ENCODE results near the gene BACH2. TPM values are rescaled to one million over a fixed set of nuclear protein-coding genes. Genes with fewer than 3 reads are reported as not detected.

Gene BACH2
- total and polyA plus RNA-seq, 2 of the 4 experiments (the other 2 are of a cell fraction), result 1.3 to 1.4 TPM

- H3K79me1 ChIP-seq (ENCODE audit: low read depth in 1 of 2, low read length in 2 of 2), result no peaks in the 10 kb centered on the region
- no peak overlapping the region for H2BK20ac ChIP-seq (ENCODE audit: low read depth, low read length)
- no peak overlapping the region for H4K91ac ChIP-seq (ENCODE audit: insufficient read depth, low read depth, low read length)
- H3K4ac ChIP-seq (ENCODE audit: low read depth, low read length), result no peak overlapping the region
- no peak overlapping the region for H3K9ac ChIP-seq (ENCODE audit: low read depth, low read length)
- H3K23ac ChIP-seq (ENCODE audit: low read depth, low read length), result no peak overlapping the region
- H3K18ac ChIP-seq (ENCODE audit: low read depth, low read length), result no peak overlapping the region
- H2AK5ac ChIP-seq (ENCODE audit: low read depth, low read length), result no peak overlapping the region
- in situ Hi-C loops (cut with MboI; ENCODE audit: low sequenced_read_pairs), result no loop called here
- no peak overlapping the region for H2AFZ ChIP-seq (replicated peaks; ENCODE audit: low read length, poor library complexity)
- H3K9me1 ChIP-seq (ENCODE audit: insufficient read depth, low read length), result no peaks in the 10 kb centered on the region
- no peaks in the 10 kb centered on the region for H3K4me1 ChIP-seq (ENCODE audit: control insufficient read depth, insufficient read depth, low read length)
- WGBS, 2 experiments (ENCODE audit: extremely low coverage in 2 of 2, insufficient read length in 1 of 2), result no CpG with 5 or more reads among the region's 1 CpG
- H3K4me2 ChIP-seq (ENCODE audit: low read depth, low read length), result no peak overlapping the region
- TF ChIP-seq POLR2A (IDR thresholded peaks at IDR 0.05; ENCODE audit: low read depth, low read length) (no peak), CEBPB (IDR thresholded peaks at IDR 0.05; ENCODE audit: low read depth, low read length) (no peak)
- intact Hi-C loops (cut with micrococcal nuclease), result no loop called here
- no TSS peak for BruUV-seq (replicated peaks)
- no peaks in the 10 kb centered on the region for H4K20me1 ChIP-seq (ENCODE audit: insufficient read depth, low read length)
- peaks cover 47% of the 10 kb centered on the region for H3K27me3 ChIP-seq (ENCODE audit: control insufficient read depth, insufficient read depth, low read length)
- H4K8ac ChIP-seq (ENCODE audit: low read depth in 2 of 2, low read length in 2 of 2), result no peak overlapping the region
- no peak overlapping the region for H3K14ac ChIP-seq (replicated peaks; ENCODE audit: low read depth, low read length)
- H2BK15ac ChIP-seq (ENCODE audit: low read depth, low read length), result no peak overlapping the region
- H3K56ac ChIP-seq (ENCODE audit: extremely low read depth, insufficient read depth, low read length), result no peak overlapping the region
- no peak overlapping the region for H3K4me3 ChIP-seq (ENCODE audit: insufficient read depth, low read depth, low read length)
- no peak overlapping the region for H3K27ac ChIP-seq (ENCODE audit: insufficient read depth, low read length)
- no peak overlapping the region for H2BK5ac ChIP-seq (ENCODE audit: low read depth, low read length, poor library complexity, severe bottlenecking)
- DNase-seq (no peak), ATAC-seq (ENCODE audit: low read depth) (no peak)
- H3K9me3 ChIP-seq (ENCODE audit: control insufficient read depth, insufficient read depth, low read length), result peaks cover 2% of the 10 kb centered on the region; the same call in 1 of the 2 replicates
- no peak overlapping the region for H2AK9ac ChIP-seq (replicated peaks; ENCODE audit: low read depth, low read length, poor library complexity)
- ChIA-PET POLR2A (ENCODE audit: unreplicated experiment) (no interaction called here), CTCF (no interaction called here)
- no peaks in the 10 kb centered on the region for H3K36me3 ChIP-seq (ENCODE audit: control insufficient read depth, insufficient read depth, low read length)
- dilution Hi-C loops (cut with HindIII; ENCODE audit: low sequenced_read_pairs, unreplicated experiment), result no loop called here
- H2BK120ac ChIP-seq (ENCODE audit: low read depth, low read length), result no peak overlapping the region
- no peak overlapping the region for H4K5ac ChIP-seq (ENCODE audit: low read depth, low read length)
These were observed 9.3 kb upstream of the BACH2 start for GRCh38 chr6:90305800-90306448.
